ENCODE measurements around the gene CFAP74. TPM values are rescaled to one million over a fixed set of nuclear protein-coding genes. Genes with fewer than 3 reads are reported as not detected.

Gene CFAP74
- total RNA-seq, 1 donor from 2014 or later, result 0.35 TPM

- TF ChIP-seq, protein P1, sequence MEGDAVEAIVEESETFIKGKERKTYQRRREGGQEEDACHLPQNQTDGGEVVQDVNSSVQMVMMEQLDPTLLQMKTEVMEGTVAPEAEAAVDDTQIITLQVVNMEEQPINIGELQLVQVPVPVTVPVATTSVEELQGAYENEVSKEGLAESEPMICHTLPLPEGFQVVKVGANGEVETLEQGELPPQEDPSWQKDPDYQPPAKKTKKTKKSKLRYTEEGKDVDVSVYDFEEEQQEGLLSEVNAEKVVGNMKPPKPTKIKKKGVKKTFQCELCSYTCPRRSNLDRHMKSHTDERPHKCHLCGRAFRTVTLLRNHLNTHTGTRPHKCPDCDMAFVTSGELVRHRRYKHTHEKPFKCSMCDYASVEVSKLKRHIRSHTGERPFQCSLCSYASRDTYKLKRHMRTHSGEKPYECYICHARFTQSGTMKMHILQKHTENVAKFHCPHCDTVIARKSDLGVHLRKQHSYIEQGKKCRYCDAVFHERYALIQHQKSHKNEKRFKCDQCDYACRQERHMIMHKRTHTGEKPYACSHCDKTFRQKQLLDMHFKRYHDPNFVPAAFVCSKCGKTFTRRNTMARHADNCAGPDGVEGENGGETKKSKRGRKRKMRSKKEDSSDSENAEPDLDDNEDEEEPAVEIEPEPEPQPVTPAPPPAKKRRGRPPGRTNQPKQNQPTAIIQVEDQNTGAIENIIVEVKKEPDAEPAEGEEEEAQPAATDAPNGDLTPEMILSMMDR (IDR thresholded peaks at IDR 0.05), result no peak
- DNase-seq, result no peak
- Histone ChIP-seq H3K36me3 (peaks cover 10% of the 10 kb centered on the region), H3K9me3 (no peaks in the 10 kb centered on the region), H3K4me1 (peaks cover 56% of the 10 kb centered on the region), H3K27me3 (no peaks in the 10 kb centered on the region), H3K4me3 (no peak overlapping the region), H3K27ac (no peak overlapping the region)
- intact Hi-C loops (cut with DNase I), result no loop called here
- no peak for ATAC-seq
Observed at GRCh38 chr1:1872329-1872994, 131.1 kb downstream of the CFAP74 start.

Other genes with a start within 250 kb of the CFAP74 start
- 99.2 TPM for gene NADK, start 225.3 kb downstream of the CFAP74 start, total RNA-seq
- 328 TPM for gene GNB1, start 112.7 kb downstream of the CFAP74 start, total RNA-seq
- gene CALML6, start 88.5 kb downstream of the CFAP74 start, total RNA-seq, result 0.90 TPM
- gene TMEM52, start 84.5 kb downstream of the CFAP74 start, total RNA-seq, result 1.5 TPM
- 2.9 TPM for gene GABRD, start 15.6 kb upstream of the CFAP74 start, total RNA-seq
- 121 TPM for gene PRKCZ, start 46.6 kb upstream of the CFAP74 start, total RNA-seq
- 55.3 TPM for gene FAAP20, start 191.0 kb upstream of the CFAP74 start, total RNA-seq
- gene SKI, start 224.5 kb upstream of the CFAP74 start, total RNA-seq, result 89.6 TPM